ENCODE measurements around the gene NTMT1. TPM values are rescaled to one million over a fixed set of nuclear protein-coding genes. Genes with fewer than 3 reads are reported as not detected.

NTMT1 gene, protein sequence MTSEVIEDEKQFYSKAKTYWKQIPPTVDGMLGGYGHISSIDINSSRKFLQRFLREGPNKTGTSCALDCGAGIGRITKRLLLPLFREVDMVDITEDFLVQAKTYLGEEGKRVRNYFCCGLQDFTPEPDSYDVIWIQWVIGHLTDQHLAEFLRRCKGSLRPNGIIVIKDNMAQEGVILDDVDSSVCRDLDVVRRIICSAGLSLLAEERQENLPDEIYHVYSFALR
- 31.8 and 32.6 TPM in 2 replicates for polyA plus RNA-seq (2013)

DNA sequence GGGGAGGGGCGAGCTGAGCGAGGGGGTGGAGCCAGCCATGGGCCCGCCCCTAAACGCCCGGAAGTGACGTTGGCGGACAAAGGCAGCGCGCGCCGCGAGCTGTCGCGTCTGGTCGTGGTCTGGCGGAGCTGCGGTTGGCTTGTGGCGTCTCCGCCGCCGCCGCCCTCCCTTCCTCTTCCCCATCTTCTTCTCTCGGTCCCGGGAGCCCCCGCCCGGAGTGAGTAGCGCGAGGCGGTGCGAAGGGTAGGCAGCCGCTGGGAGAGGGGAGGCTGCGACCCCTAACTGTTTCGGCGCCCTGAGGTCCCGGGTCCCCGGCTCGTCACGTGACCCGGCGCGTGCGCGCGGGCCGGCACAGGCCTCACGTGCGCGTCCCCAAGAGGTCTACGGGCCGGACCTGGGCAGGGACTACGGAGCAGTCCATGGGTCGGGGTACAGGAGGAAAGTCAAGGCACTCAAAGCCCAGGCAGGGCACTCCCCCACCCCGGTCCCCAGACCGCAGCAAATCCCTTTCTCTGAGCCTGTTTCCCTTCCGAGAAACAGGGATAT, at the start of gene NTMT1:
TSS of gene NTMT1 (plus strand) at position 85 of the 546 bp plus-strand sequence. CDS start 6,541 bp downstream, outside the sequence.
- peak within 1 kb of the TSS; percentile 64 for H3K4ac ChIP-seq (ENCODE audit: low read depth, low read length)
- peak within 1 kb of the TSS; percentile 90 for H2AFZ ChIP-seq (ENCODE audit: insufficient read depth, low read length, poor library complexity)
- H3K9me3 ChIP-seq (ENCODE audit: insufficient read depth, low read depth, low read length), result peaks cover 2% of the 10 kb centered on the region
- peak within 1 kb of the TSS; percentile 88 for H3K4me2 ChIP-seq (ENCODE audit: low read length)
- H2BK120ac ChIP-seq (ENCODE audit: insufficient read depth, low read length, poor library complexity), result peak within 1 kb of the TSS; percentile 84
- H3K4me1 ChIP-seq (ENCODE audit: control insufficient read depth in 1 of 2, insufficient read depth in 2 of 2, low read length in 2 of 2), result peaks cover 8 to 16% of the 10 kb centered on the region in 2 experiments
- WGBS (ENCODE audit: extremely low coverage, insufficient coverage, insufficient read length), result no CpG with 5 or more reads among the region's 55 CpGs
- H2BK5ac ChIP-seq (ENCODE audit: low read depth, low read length, poor library complexity), result peak within 1 kb of the TSS; percentile 95
- H3K79me2 ChIP-seq (ENCODE audit: control insufficient read depth, insufficient read depth, low read length, poor library complexity), result peaks cover 18% of the 10 kb centered on the region
- H4K8ac ChIP-seq (ENCODE audit: low read depth, low read length), result peak within 1 kb of the TSS; percentile 98
- peak within 1 kb of the TSS; percentile 70 for H3K27ac ChIP-seq (ENCODE audit: low read depth, low read length)
- H2BK12ac ChIP-seq (ENCODE audit: low read length), result peak within 1 kb of the TSS; percentile 27
- peak within 1 kb of the TSS; percentile 87 for H3K9ac ChIP-seq (ENCODE audit: low read length)
- H4K12ac ChIP-seq (ENCODE audit: low read depth, low read length), result peak within 1 kb of the TSS; percentile 83
- peak within 1 kb of the TSS; percentile 96 for H3K18ac ChIP-seq (ENCODE audit: low read length)
- peaks cover under 1% of the 10 kb centered on the region for H3K27me3 ChIP-seq (ENCODE audit: insufficient read depth, low read length)
- peaks cover 10% of the 10 kb centered on the region for H3K79me1 ChIP-seq (ENCODE audit: low read length)
- no peak within 1 kb of the TSS for H3K23ac ChIP-seq (ENCODE audit: low read length)
- peak within 1 kb of the TSS; percentile 94 for H4K91ac ChIP-seq (ENCODE audit: low read depth, low read length)
- H3K4me3 ChIP-seq (ENCODE audit: low read depth, low read length), result peak within 1 kb of the TSS; percentile 90
- H3K14ac ChIP-seq (ENCODE audit: low read length), result peak within 1 kb of the TSS; percentile 98
- H2AK5ac ChIP-seq (ENCODE audit: low read length), result peak within 1 kb of the TSS; percentile 93
- DNase-seq, result peak; percentile 84 to 96
- peaks cover 11% of the 10 kb centered on the region in 2 experiments for H3K36me3 ChIP-seq (ENCODE audit: control insufficient read depth in 1 of 2, insufficient read depth in 2 of 2, low read length in 2 of 2)

DNA sequence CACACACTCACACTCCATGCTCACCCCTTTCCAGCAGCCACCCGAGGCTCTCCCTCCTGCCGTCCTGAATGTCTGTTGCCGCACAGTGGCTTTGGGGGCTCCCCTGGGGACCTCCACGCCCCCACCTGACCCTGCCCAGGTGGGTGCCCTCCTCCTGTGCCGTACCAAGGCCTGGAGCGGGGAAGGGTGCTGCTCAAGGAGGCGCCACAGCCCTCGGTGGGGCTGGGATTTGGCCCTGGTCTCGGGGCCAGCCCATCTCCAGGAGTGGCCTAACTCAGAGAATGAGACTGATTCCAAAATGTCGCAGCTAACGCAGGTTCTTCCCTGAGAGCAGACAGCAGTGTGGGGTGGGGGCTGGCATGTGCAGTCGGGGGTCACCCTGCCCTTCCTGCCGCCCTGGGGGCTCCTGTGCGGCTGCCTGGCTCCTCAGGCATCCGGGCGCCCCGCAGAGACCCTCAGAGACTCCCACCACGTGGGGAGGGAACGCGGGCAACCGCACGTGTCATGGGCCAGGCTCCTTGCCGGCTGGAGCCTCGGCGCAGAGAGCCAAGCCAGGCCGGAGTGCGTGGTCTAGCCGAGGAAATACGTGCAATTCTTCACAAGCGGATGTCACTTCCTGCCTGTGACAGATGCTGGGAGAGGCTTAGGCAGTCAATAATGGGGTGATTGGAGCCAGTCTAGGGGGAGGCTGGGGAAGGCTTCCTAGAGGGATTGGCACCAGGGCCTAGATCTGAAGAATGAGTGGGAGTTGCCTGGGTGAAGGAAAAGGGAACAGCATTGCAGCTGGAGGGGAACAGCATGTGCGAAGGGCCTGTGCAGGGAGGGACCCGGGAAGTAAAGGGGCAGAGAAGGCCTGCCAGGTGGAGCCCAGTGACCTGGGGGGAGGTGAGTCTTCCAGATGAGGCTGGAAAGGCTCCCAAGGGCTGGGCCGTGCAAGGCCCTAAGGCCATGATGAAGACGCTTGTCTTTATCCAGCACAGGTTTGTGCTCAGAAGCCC, 49.1 kb upstream of the NTMT1 start:
- peaks cover 10% of the 10 kb centered on the region for H3K79me1 ChIP-seq (ENCODE audit: low read length)
- H2AFZ ChIP-seq (ENCODE audit: insufficient read depth, low read length, poor library complexity), result no peak overlapping the region
- H3K9ac ChIP-seq (ENCODE audit: low read length), result no peak overlapping the region
- no peak overlapping the region for H3K4me3 ChIP-seq (ENCODE audit: low read depth, low read length)
- peak overlapping the region; percentile 3 for H3K4ac ChIP-seq (ENCODE audit: low read depth, low read length)
- H3K4me1 ChIP-seq (ENCODE audit: control insufficient read depth in 1 of 2, insufficient read depth in 2 of 2, low read length in 2 of 2), result peaks cover 8 to 14% of the 10 kb centered on the region in 2 experiments
- peak overlapping the region; percentile 31 for H3K18ac ChIP-seq (ENCODE audit: low read length)
- peak overlapping the region; percentile 10 for H3K14ac ChIP-seq (ENCODE audit: low read length)
- peak overlapping the region; percentile 25 for H4K8ac ChIP-seq (ENCODE audit: low read depth, low read length)
- H3K36me3 ChIP-seq (ENCODE audit: control insufficient read depth in 1 of 2, insufficient read depth in 2 of 2, low read length in 2 of 2), result no peaks in the 10 kb centered on the region
- H3K27me3 ChIP-seq (ENCODE audit: insufficient read depth, low read length), result no peaks in the 10 kb centered on the region
- no peaks in the 10 kb centered on the region for H3K79me2 ChIP-seq (ENCODE audit: control insufficient read depth, insufficient read depth, low read length, poor library complexity)
- peak overlapping the region; percentile 23 for H2BK5ac ChIP-seq (ENCODE audit: low read depth, low read length, poor library complexity)
- H3K9me3 ChIP-seq (ENCODE audit: insufficient read depth, low read depth, low read length), result peaks cover 8% of the 10 kb centered on the region
- H2AK5ac ChIP-seq (ENCODE audit: low read length), result peak overlapping the region; percentile 13
- H3K27ac ChIP-seq (ENCODE audit: low read depth, low read length), result no peak overlapping the region
- peak overlapping the region; percentile 33 for H2BK120ac ChIP-seq (ENCODE audit: insufficient read depth, low read length, poor library complexity)
- H3K23ac ChIP-seq (ENCODE audit: low read length), result no peak overlapping the region
- no peak for DNase-seq
- H2BK12ac ChIP-seq (ENCODE audit: low read length), result peak overlapping the region; percentile 37
- H4K12ac ChIP-seq (ENCODE audit: low read depth, low read length), result no peak overlapping the region
- no CpG with 5 or more reads among the region's 34 CpGs for WGBS (ENCODE audit: extremely low coverage, insufficient coverage, insufficient read length)
- H4K91ac ChIP-seq (ENCODE audit: low read depth, low read length), result peak overlapping the region; percentile 74
- H3K4me2 ChIP-seq (ENCODE audit: low read length), result no peak overlapping the region

DNA sequence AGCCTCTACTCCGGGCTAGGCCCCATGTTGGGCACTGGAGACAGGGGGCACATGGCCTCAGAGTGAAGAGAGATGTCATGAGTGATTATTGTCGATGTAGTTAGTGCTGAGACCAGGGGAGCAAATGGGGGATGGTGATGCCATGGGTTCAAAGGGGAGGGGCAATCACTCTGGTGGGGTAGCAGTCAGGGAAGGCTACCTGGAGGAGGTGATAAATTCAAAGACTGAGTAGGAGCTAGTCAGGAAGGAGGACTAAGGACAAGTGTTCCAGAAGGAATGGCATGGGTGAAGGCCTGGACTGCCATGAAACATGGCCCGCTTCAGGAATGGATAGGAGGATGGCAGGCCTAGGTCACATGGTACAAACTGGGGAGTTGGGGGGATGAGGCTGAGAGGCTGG, 46.7 kb upstream of the NTMT1 start:
- H3K79me2 ChIP-seq (ENCODE audit: control insufficient read depth, insufficient read depth, low read length, poor library complexity), result no peaks in the 10 kb centered on the region
- no peak for DNase-seq
- no peaks in the 10 kb centered on the region for H3K27me3 ChIP-seq (ENCODE audit: insufficient read depth, low read length)
- no peak overlapping the region for H4K8ac ChIP-seq (ENCODE audit: low read depth, low read length)
- peaks cover 10% of the 10 kb centered on the region for H3K79me1 ChIP-seq (ENCODE audit: low read length)
- no peak overlapping the region for H2BK120ac ChIP-seq (ENCODE audit: insufficient read depth, low read length, poor library complexity)
- no peak overlapping the region for H3K23ac ChIP-seq (ENCODE audit: low read length)
- no peak overlapping the region for H4K12ac ChIP-seq (ENCODE audit: low read depth, low read length)
- no peak overlapping the region for H2BK5ac ChIP-seq (ENCODE audit: low read depth, low read length, poor library complexity)
- no peak overlapping the region for H3K18ac ChIP-seq (ENCODE audit: low read length)
- no peak overlapping the region for H2AK5ac ChIP-seq (ENCODE audit: low read length)
- no peaks in the 10 kb centered on the region for H3K36me3 ChIP-seq (ENCODE audit: control insufficient read depth in 1 of 2, insufficient read depth in 2 of 2, low read length in 2 of 2)
- H3K27ac ChIP-seq (ENCODE audit: low read depth, low read length), result no peak overlapping the region
- H3K4me1 ChIP-seq (ENCODE audit: control insufficient read depth in 1 of 2, insufficient read depth in 2 of 2, low read length in 2 of 2), result peaks cover 8 to 14% of the 10 kb centered on the region in 2 experiments
- H3K4me2 ChIP-seq (ENCODE audit: low read length), result no peak overlapping the region
- no peak overlapping the region for H4K91ac ChIP-seq (ENCODE audit: low read depth, low read length)
- no CpG with 5 or more reads among the region's 3 CpGs for WGBS (ENCODE audit: extremely low coverage, insufficient coverage, insufficient read length)
- no peak overlapping the region for H3K9ac ChIP-seq (ENCODE audit: low read length)
- H3K4ac ChIP-seq (ENCODE audit: low read depth, low read length), result no peak overlapping the region
- no peak overlapping the region for H2BK12ac ChIP-seq (ENCODE audit: low read length)
- H3K4me3 ChIP-seq (ENCODE audit: low read depth, low read length), result no peak overlapping the region
- no peak overlapping the region for H2AFZ ChIP-seq (ENCODE audit: insufficient read depth, low read length, poor library complexity)
- H3K14ac ChIP-seq (ENCODE audit: low read length), result no peak overlapping the region
- H3K9me3 ChIP-seq (ENCODE audit: insufficient read depth, low read depth, low read length), result peaks cover 6% of the 10 kb centered on the region

DNA sequence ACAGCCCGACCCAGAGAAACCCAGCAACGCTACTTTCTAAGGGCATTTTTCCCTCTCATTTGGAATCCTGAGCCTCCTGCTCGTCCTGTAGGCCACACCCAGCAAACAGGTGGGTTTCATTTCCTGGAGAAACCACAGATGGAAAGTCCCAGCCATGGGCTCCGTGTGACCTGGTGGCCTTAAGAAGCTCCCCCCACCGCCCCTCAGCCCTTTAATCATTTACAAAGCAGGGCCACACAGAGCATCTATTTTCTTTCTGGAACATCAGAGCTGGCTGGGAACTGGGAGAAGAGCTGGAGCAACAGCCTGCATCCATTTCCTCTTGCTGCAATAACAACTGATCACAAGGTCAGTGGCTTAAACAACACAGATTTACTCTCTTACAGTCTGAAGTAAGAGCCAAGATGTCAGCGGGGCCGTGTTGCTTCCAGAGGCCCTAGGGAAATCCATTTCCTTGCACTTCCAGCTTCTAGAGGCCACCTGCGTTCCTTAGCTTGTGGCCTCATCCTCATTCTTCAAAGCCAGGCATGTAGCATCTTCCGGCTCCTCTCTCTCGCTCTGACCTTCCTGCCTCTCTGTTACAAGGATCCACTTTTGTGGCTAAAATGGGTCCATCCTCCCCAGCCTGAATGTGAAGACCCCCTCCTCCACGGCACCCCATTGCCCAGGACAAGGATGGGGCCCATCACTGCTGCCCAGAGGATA, 45.6 kb upstream of the NTMT1 start:
- no peak overlapping the region for H2BK5ac ChIP-seq (ENCODE audit: low read depth, low read length, poor library complexity)
- H4K8ac ChIP-seq (ENCODE audit: low read depth, low read length), result no peak overlapping the region
- H2AK5ac ChIP-seq (ENCODE audit: low read length), result no peak overlapping the region
- no peak overlapping the region for H2BK120ac ChIP-seq (ENCODE audit: insufficient read depth, low read length, poor library complexity)
- H3K9ac ChIP-seq (ENCODE audit: low read length), result no peak overlapping the region
- peaks cover 8 to 14% of the 10 kb centered on the region in 2 experiments for H3K4me1 ChIP-seq (ENCODE audit: control insufficient read depth in 1 of 2, insufficient read depth in 2 of 2, low read length in 2 of 2)
- H3K27ac ChIP-seq (ENCODE audit: low read depth, low read length), result no peak overlapping the region
- no peak overlapping the region for H4K12ac ChIP-seq (ENCODE audit: low read depth, low read length)
- no peaks in the 10 kb centered on the region for H3K36me3 ChIP-seq (ENCODE audit: control insufficient read depth in 1 of 2, insufficient read depth in 2 of 2, low read length in 2 of 2)
- H3K9me3 ChIP-seq (ENCODE audit: insufficient read depth, low read depth, low read length), result peaks cover 6% of the 10 kb centered on the region
- H3K4me3 ChIP-seq (ENCODE audit: low read depth, low read length), result no peak overlapping the region
- no peak overlapping the region for H3K18ac ChIP-seq (ENCODE audit: low read length)
- no peak overlapping the region for H3K4ac ChIP-seq (ENCODE audit: low read depth, low read length)
- H3K4me2 ChIP-seq (ENCODE audit: low read length), result no peak overlapping the region
- no CpG with 5 or more reads among the region's 11 CpGs for WGBS (ENCODE audit: extremely low coverage, insufficient coverage, insufficient read length)
- H3K79me2 ChIP-seq (ENCODE audit: control insufficient read depth, insufficient read depth, low read length, poor library complexity), result no peaks in the 10 kb centered on the region
- no peak overlapping the region for H4K91ac ChIP-seq (ENCODE audit: low read depth, low read length)
- DNase-seq, result no peak
- H3K79me1 ChIP-seq (ENCODE audit: low read length), result peaks cover 10% of the 10 kb centered on the region
- H3K27me3 ChIP-seq (ENCODE audit: insufficient read depth, low read length), result no peaks in the 10 kb centered on the region
- no peak overlapping the region for H2BK12ac ChIP-seq (ENCODE audit: low read length)
- H3K14ac ChIP-seq (ENCODE audit: low read length), result no peak overlapping the region
- no peak overlapping the region for H3K23ac ChIP-seq (ENCODE audit: low read length)
- no peak overlapping the region for H2AFZ ChIP-seq (ENCODE audit: insufficient read depth, low read length, poor library complexity)
